Measurements from ENCODE around the gene DNAH1. TPM values are rescaled to one million over a fixed set of nuclear protein-coding genes. Genes with fewer than 3 reads are reported as not detected.
A peak's percentile ranks its signal among the peaks of the same experiment; 100 is the strongest.

The DNAH1 gene
- total and polyA plus RNA-seq, 3 donors from 2014 or later = 40.0 to 50.4 (median 49.1) TPM

GRCh38 chr3:52286777-52287110 lies 29.4 kb upstream of the DNAH1 start:
- intact Hi-C loops (cut with DNase I; ENCODE audit: low total_unique reads) = loop anchor here (5.0 kb wide), 1 partner anchor 49 kb away; the partner anchor contains the start of gene TWF2
- DNase-seq = no peak
- no peaks in the 10 kb centered on the region for H3K9me3 ChIP-seq
- WGBS, 2 donors = 43 to 55% methylated on average over 8 of the region's 8 CpGs
- peak overlapping the region; percentile 99 for H3K27ac ChIP-seq
- no peak for TF ChIP-seq CTCF (IDR thresholded peaks at IDR 0.05)
- TF ChIP-seq POLR2A (IDR thresholded peaks at IDR 0.05) = no peak
- H3K4me3 ChIP-seq = peak overlapping the region in 1 of 2 donors; percentile 81
- peaks cover 36% of the 10 kb centered on the region for H3K4me1 ChIP-seq
- H3K36me3 ChIP-seq (ENCODE audit: low read depth, missing control alignments) = no peaks in the 10 kb centered on the region
- no peaks in the 10 kb centered on the region for H3K27me3 ChIP-seq

GRCh38 chr3:52288674-52289073 lies 27.4 kb upstream of the DNAH1 start:
- peak overlapping the region in 1 of 2 donors; percentile 99 for H3K27ac ChIP-seq
- intact Hi-C loops (cut with DNase I; ENCODE audit: low total_unique reads) = loop anchor here (5.0 kb wide), 1 partner anchor 51 kb away; the partner anchor contains the start of gene TWF2

DNA sequence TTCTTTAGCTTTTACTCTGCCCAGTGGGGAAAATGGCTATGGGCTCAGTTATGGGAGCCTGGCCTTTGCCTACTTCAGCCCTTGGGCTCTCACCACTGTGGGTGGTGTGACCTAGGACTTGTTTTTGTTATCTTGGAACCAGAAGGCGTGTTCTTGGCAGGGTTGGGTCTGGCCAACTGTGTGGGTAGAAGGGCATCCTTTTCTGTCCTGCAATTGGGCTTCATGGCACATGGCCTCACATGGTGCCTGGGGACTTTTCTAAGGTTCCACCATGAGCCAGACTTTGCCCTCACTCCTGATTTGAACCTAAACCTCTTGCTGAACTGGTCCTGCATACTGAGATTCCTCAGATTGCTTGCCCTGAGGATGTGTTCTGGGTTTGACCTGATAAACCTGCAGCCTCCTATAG lies 26.8 kb upstream of the DNAH1 start:
- TF ChIP-seq CTCF (IDR thresholded peaks at IDR 0.05) (no peak), POLR2A (IDR thresholded peaks at IDR 0.05) (no peak)
- WGBS, 2 donors = 42 to 57% methylated on average over 1 of the region's 1 CpG
- Histone ChIP-seq H3K9me3 (no peaks in the 10 kb centered on the region), H3K27me3 (no peaks in the 10 kb centered on the region), H3K36me3 (ENCODE audit: low read depth, missing control alignments) (no peaks in the 10 kb centered on the region), H3K4me3 (no peak overlapping the region), H3K27ac (no peak overlapping the region), H3K4me1 (peaks cover 18% of the 10 kb centered on the region)
- intact Hi-C loops (cut with DNase I; ENCODE audit: low total_unique reads) = loop anchor here (5.0 kb wide), 1 partner anchor 52 kb away; the partner anchor contains the start of gene TWF2
- DNase-seq = no peak

More at GRCh38 chr3:52288674-52289073, 27.4 kb upstream of the DNAH1 start:
- TF ChIP-seq CTCF (IDR thresholded peaks at IDR 0.05) (no peak), POLR2A (IDR thresholded peaks at IDR 0.05) (no peak)
- no peaks in the 10 kb centered on the region for H3K9me3 ChIP-seq
- no peaks in the 10 kb centered on the region for H3K36me3 ChIP-seq (ENCODE audit: low read depth, missing control alignments)
- no peaks in the 10 kb centered on the region for H3K27me3 ChIP-seq
- H3K4me3 ChIP-seq = peak overlapping the region in 1 of 2 donors; percentile 75
- no peak for DNase-seq
- WGBS, 2 donors = 60 to 63% methylated on average over 6 of the region's 6 CpGs
- peaks cover 22% of the 10 kb centered on the region for H3K4me1 ChIP-seq

GRCh38 chr3:52289747-52290595 lies 26.1 kb upstream of the DNAH1 start:
- WGBS, 2 donors = 70 to 87% methylated on average over 15 of the region's 15 CpGs
- H3K27me3 ChIP-seq = no peaks in the 10 kb centered on the region

More at GRCh38 chr3:52289747-52290595, 26.1 kb upstream of the DNAH1 start:
- Histone ChIP-seq H3K9me3 (no peaks in the 10 kb centered on the region), H3K4me3 (no peak overlapping the region), H3K36me3 (ENCODE audit: low read depth, missing control alignments) (no peaks in the 10 kb centered on the region), H3K4me1 (peaks cover 18% of the 10 kb centered on the region), H3K27ac (no peak overlapping the region)
- TF ChIP-seq POLR2A (IDR thresholded peaks at IDR 0.05) (no peak), CTCF (IDR thresholded peaks at IDR 0.05) (no peak)
- no peak for DNase-seq
- intact Hi-C loops (cut with DNase I; ENCODE audit: low total_unique reads) = loop anchor here (5.0 kb wide), 2 partner anchors 52 to 53 kb away; partner anchors contain the start of gene TWF2

Measured in testis (tissue), 3 donors.